Stimulated activated CD8-positive, alpha-beta memory T cell treated with anti-CD3 and anti-CD28 coated beads, Interleukin-4, amount 100 ng/mL, for 4 hours (primary cell): Measurements from ENCODE around the gene ZNF280D.
"Not testable (repeated sequence)": the region's sequence is repeated elsewhere in the genome, so short reads cannot be mapped to it uniquely, and the experiment has no call there.

ENCODE experiments used
- DNase-seq, 2 donors: peaks; one replicate each; pipeline ENCODE4 v3.0.0-alpha.2; 2020; ENCODE audit warnings: low read depth in 2 of 2, low spot score in 1 of 2

The ZNF280D gene

GRCh38 chr15:56733136-56734012 lies at the start of gene ZNF280D:
ZNF280D (minus strand) TSS chr15:56733509; CDS start chr15:56707109, 26,400 bp downstream.
- DNase-seq: peak; percentile 42 to 57

- no peak for DNase-seq
Measured at GRCh38 chr15:56782306-56782705, 49.0 kb upstream of the ZNF280D start.

- no peak for DNase-seq
Measured at GRCh38 chr15:56781666-56782065, 48.4 kb upstream of the ZNF280D start.

- not testable (repeated sequence) for DNase-seq
Measured at GRCh38 chr15:56780102-56780725, 46.9 kb upstream of the ZNF280D start.

GRCh38 chr15:56779449-56779848 lies 46.1 kb upstream of the ZNF280D start:
- not testable (repeated sequence) for DNase-seq

- no peak for DNase-seq
Measured at GRCh38 chr15:56778761-56779160, 45.5 kb upstream of the ZNF280D start.

GRCh38 chr15:56776839-56777238 lies 43.5 kb upstream of the ZNF280D start:
- no peak for DNase-seq

- DNase-seq: no peak
Measured at GRCh38 chr15:56775641-56776040, 42.3 kb upstream of the ZNF280D start.

GRCh38 chr15:56774356-56774755 lies 41.0 kb upstream of the ZNF280D start:
- no peak for DNase-seq

- no peak for DNase-seq
Measured at GRCh38 chr15:56772868-56773639, 39.7 kb upstream of the ZNF280D start.

- DNase-seq: no peak
Measured at GRCh38 chr15:56770173-56770572, 36.9 kb upstream of the ZNF280D start.

GRCh38 chr15:56767315-56767714 lies 34.0 kb upstream of the ZNF280D start:
- DNase-seq: no peak

GRCh38 chr15:56765251-56765650 lies 31.9 kb upstream of the ZNF280D start:
- DNase-seq: no peak

- no peak for DNase-seq
Measured at GRCh38 chr15:56763141-56763895, 30.0 kb upstream of the ZNF280D start.

- no peak for DNase-seq
Measured at GRCh38 chr15:56760186-56760585, 26.9 kb upstream of the ZNF280D start.

- no peak for DNase-seq
Measured at GRCh38 chr15:56759450-56759845, 26.1 kb upstream of the ZNF280D start.

GRCh38 chr15:56758770-56759449 lies 25.6 kb upstream of the ZNF280D start:
- no peak for DNase-seq

- no peak for DNase-seq
Measured at GRCh38 chr15:56757875-56758274, 24.6 kb upstream of the ZNF280D start.

GRCh38 chr15:56754772-56755370 lies 21.6 kb upstream of the ZNF280D start:
- DNase-seq: no peak

- no peak for DNase-seq
Measured at GRCh38 chr15:56752986-56753385, 19.7 kb upstream of the ZNF280D start.
